HG03196 (cell line): ENCODE measurements around the gene HM13.
"Not testable (repeated sequence)": the region's sequence is repeated elsewhere in the genome, so short reads cannot be mapped to it uniquely, and the experiment has no call there.

Source experiments
- ATAC-seq: cut with Tn5 transposase; IDR thresholded peaks from one replicate; pipeline ENCODE4 v1.9.1; 2021; ENCODE audit not compliant: unreplicated experiment

The HM13 gene

GRCh38 chr20:31514154-31515071 is at the start of gene HM13:
HM13 (plus strand) TSS chr20:31514442; CDS start chr20:31514552, 110 bp downstream.
- peak; percentile 85 for ATAC-seq

GRCh38 chr20:31470946-31471345 is 43.3 kb upstream of the HM13 start:
- not testable (repeated sequence) for ATAC-seq

GRCh38 chr20:31472395-31473330 is 41.6 kb upstream of the HM13 start:
- no peak for ATAC-seq

- ATAC-seq: no peak
Observed at GRCh38 chr20:31473331-31474096, 40.7 kb upstream of the HM13 start.

- no peak for ATAC-seq
Observed at GRCh38 chr20:31474097-31474436, 40.2 kb upstream of the HM13 start.

- ATAC-seq: no peak
Observed at GRCh38 chr20:31474758-31475427, 39.3 kb upstream of the HM13 start, which contains the start of the genes DEFB124 and REM1. DEFB124 (minus strand) TSS chr20:31475127; CDS start chr20:31473013, 2,114 bp downstream. REM1 (plus strand) TSS chr20:31475288; CDS start chr20:31476446, 1,158 bp downstream.

- ATAC-seq: no peak
Observed at GRCh38 chr20:31475472-31476293, 38.6 kb upstream of the HM13 start.

- no peak for ATAC-seq
Observed at GRCh38 chr20:31476294-31476585, 38.0 kb upstream of the HM13 start.

- no peak for ATAC-seq
Observed at GRCh38 chr20:31476643-31477215, 37.5 kb upstream of the HM13 start.

- no peak for ATAC-seq
Observed at GRCh38 chr20:31484001-31484400, 30.2 kb upstream of the HM13 start.

GRCh38 chr20:31485450-31486339 is 28.5 kb upstream of the HM13 start:
- no peak for ATAC-seq

- no peak for ATAC-seq
Observed at GRCh38 chr20:31488115-31488514, 26.1 kb upstream of the HM13 start.

GRCh38 chr20:31489152-31489551 is 25.1 kb upstream of the HM13 start:
- no peak for ATAC-seq

- ATAC-seq: no peak
Observed at GRCh38 chr20:31490752-31491151, 23.5 kb upstream of the HM13 start.

GRCh38 chr20:31494131-31494530 is 20.1 kb upstream of the HM13 start:
- no peak for ATAC-seq

GRCh38 chr20:31496761-31497295 is 17.4 kb upstream of the HM13 start:
- ATAC-seq: no peak

GRCh38 chr20:31497838-31498540 is 16.3 kb upstream of the HM13 start:
- ATAC-seq: no peak
